ENCODE results near the gene NPAS3.

NPAS3 gene

GRCh38 chr14:33564774-33565630 lies 626.3 kb downstream of the NPAS3 start:
- no peak for DNase-seq (ENCODE audit: extremely low read depth in 1 of 2, low read depth in 1 of 2)

- DNase-seq (ENCODE audit: extremely low read depth in 1 of 2, low read depth in 1 of 2), result no peak
These were observed 627.4 kb downstream of the NPAS3 start for GRCh38 chr14:33566082-33566481.

GRCh38 chr14:33567023-33567728 lies 628.5 kb downstream of the NPAS3 start:
- DNase-seq (ENCODE audit: extremely low read depth in 1 of 2, low read depth in 1 of 2), result no peak

GRCh38 chr14:33567731-33568130 lies 629.1 kb downstream of the NPAS3 start:
- no peak for DNase-seq (ENCODE audit: extremely low read depth in 1 of 2, low read depth in 1 of 2)

GRCh38 chr14:33568935-33569579 lies 630.4 kb downstream of the NPAS3 start:
- DNase-seq (ENCODE audit: extremely low read depth in 1 of 2, low read depth in 1 of 2), result no peak

- DNase-seq (ENCODE audit: extremely low read depth in 1 of 2, low read depth in 1 of 2), result no peak
These were observed 631.4 kb downstream of the NPAS3 start for GRCh38 chr14:33569821-33570687.

- no peak for DNase-seq (ENCODE audit: extremely low read depth in 1 of 2, low read depth in 1 of 2)
These were observed 632.1 kb downstream of the NPAS3 start for GRCh38 chr14:33570694-33571310.

GRCh38 chr14:33573301-33573880 lies 634.7 kb downstream of the NPAS3 start:
- no peak for DNase-seq (ENCODE audit: extremely low read depth in 1 of 2, low read depth in 1 of 2)

- DNase-seq (ENCODE audit: extremely low read depth in 1 of 2, low read depth in 1 of 2), result no peak
These were observed 637.3 kb downstream of the NPAS3 start for GRCh38 chr14:33576014-33576413.

GRCh38 chr14:33578461-33579216 lies 640.0 kb downstream of the NPAS3 start:
- DNase-seq (ENCODE audit: extremely low read depth in 1 of 2, low read depth in 1 of 2), result no peak

GRCh38 chr14:33580231-33580749 lies 641.6 kb downstream of the NPAS3 start:
- no peak for DNase-seq (ENCODE audit: extremely low read depth in 1 of 2, low read depth in 1 of 2)

- no peak for DNase-seq (ENCODE audit: extremely low read depth in 1 of 2, low read depth in 1 of 2)
These were observed 642.2 kb downstream of the NPAS3 start for GRCh38 chr14:33580841-33581240.

GRCh38 chr14:33584697-33585096 lies 646.0 kb downstream of the NPAS3 start:
- no peak for DNase-seq (ENCODE audit: extremely low read depth in 1 of 2, low read depth in 1 of 2)

GRCh38 chr14:33586806-33587205 lies 648.1 kb downstream of the NPAS3 start:
- DNase-seq (ENCODE audit: extremely low read depth in 1 of 2, low read depth in 1 of 2), result no peak

GRCh38 chr14:33587791-33588190 lies 649.1 kb downstream of the NPAS3 start:
- no peak for DNase-seq (ENCODE audit: extremely low read depth in 1 of 2, low read depth in 1 of 2)

GRCh38 chr14:33588771-33589170 lies 650.1 kb downstream of the NPAS3 start:
- DNase-seq (ENCODE audit: extremely low read depth in 1 of 2, low read depth in 1 of 2), result no peak

- no peak for DNase-seq (ENCODE audit: extremely low read depth in 1 of 2, low read depth in 1 of 2)
These were observed 650.7 kb downstream of the NPAS3 start for GRCh38 chr14:33589334-33589733.

- DNase-seq (ENCODE audit: extremely low read depth in 1 of 2, low read depth in 1 of 2), result no peak
These were observed 652.4 kb downstream of the NPAS3 start for GRCh38 chr14:33590891-33591630.

All from stimulated activated CD8-positive, alpha-beta memory T cell treated with anti-CD3 and anti-CD28 coated beads, Interleukin-7, amount 100 ng/mL, for 48 hours (primary cell).